H1 (cell line): ENCODE data around the gene CMPK2. TPM values are rescaled to one million over a fixed set of nuclear protein-coding genes. Genes with fewer than 3 reads are reported as not detected.

Experiments
- CTCF ChIA-PET: fragments of 300-600 bp; sonication (Branson Sonifier 250); formaldehyde crosslinking; loops from one replicate; lab custom pipeline; 2021; ENCODE audit not compliant: partially characterized antibody; lab: Charles Lee
- POLR2A ChIA-PET: fragments of 300-600 bp; sonication (Branson Sonifier 250); formaldehyde crosslinking; loops from one replicate; lab custom pipeline; 2021; ENCODE audit warnings: inconsistent platforms; ENCODE audit not compliant: partially characterized antibody; lab: Charles Lee
- DNase-seq, 2 experiments: peaks; one replicate each; pipeline versions ENCODE4 v3.0.0 to v3.0.0-alpha.2; 2010 to 2022; ENCODE audit warnings: low spot score in 2 of 2, low read depth in 1 of 2, mixed read lengths in 1 of 2
- FAIRE-seq: peaks from 2 replicates; lab custom pipeline; 2011; peaks lifted over from hg19 to GRCh38; lab: Jason Lieb, UNC
- H2AFZ ChIP-seq: 2 replicates; pipeline ENCODE4 v1.8.1; 2012; ENCODE audit warnings: low read length, inconsistent platforms
- H2AK5ac ChIP-seq: 2 replicates; pipeline ENCODE4 v1.6.1; 2013; ENCODE audit warnings: low read depth, low read length
- H2BK120ac ChIP-seq: replicated peaks from 2 replicates; pipeline ENCODE3; 2013; ENCODE audit warnings: low read depth, low read length, inconsistent platforms
- H2BK12ac ChIP-seq: 2 replicates; pipeline ENCODE4 v1.6.1; 2013; ENCODE audit warnings: low read depth, low read length
- H2BK15ac ChIP-seq: 2 replicates; pipeline ENCODE4 v1.6.1; 2013; ENCODE audit warnings: low read length
- H2BK20ac ChIP-seq: 2 replicates; pipeline ENCODE4 v1.6.1; 2013; ENCODE audit warnings: low read length
- H2BK5ac ChIP-seq: 2 replicates; pipeline ENCODE4 v1.6.1; 2013; ENCODE audit warnings: low read depth, low read length
- H3K14ac ChIP-seq: 2 replicates; pipeline ENCODE4 v1.6.1; 2013; ENCODE audit warnings: inconsistent platforms; ENCODE audit not compliant: insufficient read length
- H3K18ac ChIP-seq: 2 replicates; pipeline ENCODE4 v1.6.1; 2013; ENCODE audit warnings: low read length; ENCODE audit errors: extremely low read depth
- H3K23ac ChIP-seq: 2 replicates; pipeline ENCODE4 v1.6.1; 2013; ENCODE audit warnings: inconsistent platforms; ENCODE audit not compliant: insufficient read length
- H3K23me2 ChIP-seq: 2 replicates; pipeline ENCODE4 v1.6.1; 2013; ENCODE audit warnings: low read depth, low read length
- H3K27ac ChIP-seq: 2 replicates; pipeline ENCODE4 v1.6.1; 2011; ENCODE audit warnings: low read depth, low read length, inconsistent platforms
- H3K27me3 ChIP-seq, 4 experiments: replicated peaks in 1 of 4; 1 replicate in 1 of 4; 2 replicates in 3 of 4; pipeline versions ENCODE4 v1.6.1 to v1.8.1; 2011 to 2013; ENCODE audit warnings: low read length in 3 of 4, mild to moderate bottlenecking in 3 of 4, inconsistent platforms in 2 of 4, mixed read lengths in 2 of 4, moderate library complexity in 1 of 4; ENCODE audit not compliant: control insufficient read depth in 3 of 4, insufficient read depth in 3 of 4; ENCODE audit errors: extremely low read depth in 1 of 4
- H3K36me3 ChIP-seq, 4 experiments: 2 replicates each; pipeline versions ENCODE4 v1.6.1 to v1.8.1; 2011 to 2013; ENCODE audit warnings: mild to moderate bottlenecking in 4 of 4, low read length in 3 of 4, moderate library complexity in 2 of 4, control low read depth in 1 of 4, inconsistent platforms in 1 of 4; ENCODE audit not compliant: insufficient read depth in 4 of 4, control insufficient read depth in 2 of 4
- H3K4ac ChIP-seq: replicated peaks from 2 replicates; pipeline ENCODE3; 2013; ENCODE audit warnings: low read length, low read depth, mixed read lengths, inconsistent platforms; ENCODE audit not compliant: insufficient read length
- H3K4me1 ChIP-seq, 4 experiments: replicated peaks in 1 of 4; 1 replicate in 1 of 4; 2 replicates in 3 of 4; pipeline versions ENCODE4 v1.6.1 to v1.8.1; 2011 to 2013; ENCODE audit warnings: low read length in 3 of 4, inconsistent platforms in 2 of 4, mixed read lengths in 1 of 4; ENCODE audit not compliant: insufficient read depth in 4 of 4, control insufficient read depth in 3 of 4
- H3K4me2 ChIP-seq, 2 experiments: 2 replicates each; pipeline versions ENCODE4 v1.6.1 to v1.8.1; 2011 to 2013; ENCODE audit warnings: low read depth in 2 of 2, low read length in 2 of 2, control low read depth in 1 of 2, inconsistent platforms in 1 of 2, mild to moderate bottlenecking in 1 of 2; ENCODE audit not compliant: insufficient read depth in 1 of 2
- H3K4me3 ChIP-seq, 4 experiments: fragments of 200-600, 300-600 bp in 1 of 4; sonication (generic), shearing (Covaris generic), sonication (Bioruptor Twin) in 1 of 4; 2 replicates each; pipeline versions ENCODE4 v1.5.1 to v1.8.1; 2011 to 2016; ENCODE audit warnings: low read length in 4 of 4, low read depth in 3 of 4, control low read depth in 2 of 4, inconsistent platforms in 2 of 4, mild to moderate bottlenecking in 2 of 4, mixed read lengths in 1 of 4, moderate library complexity in 1 of 4; ENCODE audit not compliant: insufficient read depth in 2 of 4; ENCODE audit errors: extremely low read depth in 1 of 4
- H3K56ac ChIP-seq: replicated peaks from 2 replicates; pipeline ENCODE3; 2013; ENCODE audit warnings: low read depth, mild to moderate bottlenecking, mixed read lengths, low read length, inconsistent platforms; ENCODE audit not compliant: insufficient read length
- H3K79me1 ChIP-seq: 2 replicates; pipeline ENCODE4 v1.6.1; 2013; ENCODE audit warnings: low read depth, low read length, control low read depth
- H3K79me2 ChIP-seq, 2 experiments: 2 replicates each; pipeline versions ENCODE4 v1.6.1 to v1.8.1; 2012 to 2013; ENCODE audit warnings: low read length in 2 of 2, mild to moderate bottlenecking in 2 of 2, inconsistent platforms in 1 of 2; ENCODE audit not compliant: insufficient read depth in 2 of 2, control insufficient read depth in 1 of 2
- H3K9ac ChIP-seq, 4 experiments: replicated peaks in 1 of 4; 1 replicate in 1 of 4; 2 replicates in 3 of 4; pipeline versions ENCODE4 v1.6.1 to v1.8.1; 2011 to 2013; ENCODE audit warnings: low read depth in 3 of 4, low read length in 3 of 4, control low read depth in 2 of 4, mild to moderate bottlenecking in 2 of 4, moderate library complexity in 2 of 4, inconsistent platforms in 1 of 4; ENCODE audit errors: extremely low read depth in 1 of 4
- H3K9me3 ChIP-seq, 2 experiments: 2 replicates each; pipeline versions ENCODE4 v1.6.1 to v1.8.1; 2012 to 2013; ENCODE audit warnings: mild to moderate bottlenecking in 2 of 2, moderate library complexity in 2 of 2, control low read depth in 1 of 2, inconsistent platforms in 1 of 2, low read depth in 1 of 2, low read length in 1 of 2, mixed read lengths in 1 of 2; ENCODE audit not compliant: insufficient read depth in 2 of 2
- H4K20me1 ChIP-seq, 2 experiments: replicated peaks in 1 of 2; 2 replicates each; pipeline versions ENCODE3 to v1.8.1; 2011 to 2013; ENCODE audit warnings: inconsistent platforms in 2 of 2, low read length in 2 of 2, mild to moderate bottlenecking in 1 of 2; ENCODE audit not compliant: insufficient read depth in 2 of 2, control insufficient read depth in 1 of 2
- H4K5ac ChIP-seq: 2 replicates; pipeline ENCODE4 v1.6.1; 2013; ENCODE audit warnings: low read length, low read depth, mixed read lengths, inconsistent platforms; ENCODE audit not compliant: insufficient read length
- H4K8ac ChIP-seq: 2 replicates; pipeline ENCODE4 v1.8.0; 2013; ENCODE audit warnings: mild to moderate bottlenecking, moderate library complexity, low read length, inconsistent platforms; ENCODE audit not compliant: insufficient read depth; ENCODE audit errors: extremely low read depth
- H4K91ac ChIP-seq: replicated peaks from 2 replicates; pipeline ENCODE3; 2013; ENCODE audit warnings: low read length, mixed read lengths, inconsistent platforms; ENCODE audit not compliant: insufficient read length
- EP300 ChIP-seq, 2 experiments: IDR thresholded peaks; 1 replicate in 1 of 2; 2 replicates in 1 of 2; pipeline ENCODE4 v1.6.1; 2011 to 2012; ENCODE audit warnings: low read depth in 2 of 2, low read length in 2 of 2, mild to moderate bottlenecking in 2 of 2, borderline replicate concordance in 1 of 2, inconsistent platforms in 1 of 2, moderate library complexity in 1 of 2
- WGBS, 2 experiments: shearing (Covaris generic) in 1 of 2; methylation state at CpG; one replicate each; pipeline versions ENCODE4 v1.1.6 to v1.1.7; 2013 to 2015; ENCODE audit warnings: low lambda C conversion rate in 2 of 2, mixed read lengths in 2 of 2, inconsistent platforms in 1 of 2, low coverage in 1 of 2, missing lambda C conversion rate in 1 of 2; ENCODE audit not compliant: insufficient replicate concordance in 2 of 2, insufficient coverage in 1 of 2, insufficient read length in 1 of 2; ENCODE audit errors: extremely low coverage in 1 of 2, missing lambda C conversion rate in 1 of 2; 5-methylcytosine and 5-hydroxymethylcytosine counted together
- polyA plus RNA-seq, 7 experiments: library from polyadenylated mRNA; depleted of rRNA in 3 of 7; stranded (reverse) in 5 of 7; unstranded in 2 of 7; fragments of >200 nt in 5 of 7; fragments of 200-250 nt in 2 of 7; gene quantifications; 1 replicate in 5 of 7; 2 replicates in 1 of 7; 4 replicates in 1 of 7; pipeline versions ENCODE4 v1.2.1 to v1.2.3, GENCODE V29; 2011 to 2013; ENCODE audit warnings: missing spikeins in 2 of 7, mixed read lengths in 2 of 7
- total RNA-seq: library from RNA; stranded (reverse); fragmentation: NEBNext Ultra II Directional; extraction: Animal tissue kit (Norgen Biotek cat#: 25700); gene quantifications from 2 replicates; pipeline ENCODE4 v1.2.1, GENCODE V29; 2021

CMPK2 gene
- total and polyA plus RNA-seq, 2 of the 8 experiments (the other 6 are each of a cell fraction or from before 2014, with no cell fraction given) = 0.28 to 0.53 TPM

- ChIA-PET POLR2A (interaction anchor here (1.1 kb wide), 1 partner anchor 15 kb away, joined by 3 read pairs; no protein-coding TSS in a partner anchor), CTCF (interaction anchor here (0.9 to 3.7 kb wide), 2 partner anchors 16 to 19 kb away, joined by 3 to 23 read pairs; no protein-coding TSS in a partner anchor)
- H3K79me2 ChIP-seq = no peaks in the 10 kb centered on the region
- no peak overlapping the region for H4K91ac ChIP-seq
- no peaks in the 10 kb centered on the region for H3K36me3 ChIP-seq
- H3K27me3 ChIP-seq = peaks cover 0 to 25% (median 15%) of the 10 kb centered on the region in 4 experiments; a peak in 6 of 7 replicates
- FAIRE-seq = no peak
- no peak overlapping the region for H2AFZ ChIP-seq
- no peaks in the 10 kb centered on the region for H3K79me1 ChIP-seq
- no peak for DNase-seq
- no peak for TF ChIP-seq EP300 (IDR thresholded peaks at IDR 0.05; ENCODE audit: borderline replicate concordance in 1 of 2, low read depth in 2 of 2, low read length in 2 of 2)
- H4K8ac ChIP-seq = no peak overlapping the region
- H2BK20ac ChIP-seq = no peak overlapping the region
- H3K9me3 ChIP-seq = no peaks in the 10 kb centered on the region
- no peak overlapping the region for H3K23ac ChIP-seq
- H2BK120ac ChIP-seq = no peak overlapping the region
- no peak overlapping the region for H3K56ac ChIP-seq
- no peaks in the 10 kb centered on the region for H4K20me1 ChIP-seq
- H3K4me1 ChIP-seq = peaks cover 10 to 24% (median 15%) of the 10 kb centered on the region in 4 experiments
- no peak overlapping the region for H2BK12ac ChIP-seq
- H3K27ac ChIP-seq = no peak overlapping the region
- no peak overlapping the region for H4K5ac ChIP-seq
- no peak overlapping the region for H3K9ac ChIP-seq
- no peaks in the 10 kb centered on the region for H3K23me2 ChIP-seq
- no peak overlapping the region for H3K18ac ChIP-seq
- no peak overlapping the region for H3K14ac ChIP-seq
- 100% methylated on average over 1 of the region's 1 CpG; no CpG with 5 or more reads in 1 of the 2 experiments for WGBS, 2 experiments
- no peak overlapping the region for H2BK5ac ChIP-seq
- H2AK5ac ChIP-seq = no peak overlapping the region
- no peak overlapping the region for H3K4ac ChIP-seq
- no peak overlapping the region for H2BK15ac ChIP-seq
- no peak overlapping the region for H3K4me3 ChIP-seq
- no peak overlapping the region for H3K4me2 ChIP-seq
Measured at GRCh38 chr2:6808426-6808825, 57.3 kb downstream of the CMPK2 start.
